Endothelial cell of umbilical vein (primary cell): ENCODE results near the gene LMNA. TPM values are rescaled to one million over a fixed set of nuclear protein-coding genes. Genes with fewer than 3 reads are reported as not detected.
A peak's percentile ranks its signal among the peaks of the same experiment; 100 is the strongest.

Experiments used
- BruUV-seq: library from RNA; stranded (reverse); fragments of 400-500 nt; replicated peaks from 2 replicates; lab custom pipeline; 2021; lab: Mats Ljungman, UMichigan
- CTCF ChIA-PET: fragments of 300-600, 350-600 bp; sonication (Branson Sonifier 250); formaldehyde crosslinking; loops from one replicate; lab custom pipeline; 2021; ENCODE audit warnings: antibody characterized with exemption, inconsistent platforms; lab: Charles Lee
- POLR2A ChIA-PET: fragments of 300-600, 350-600 bp; sonication (Branson Sonifier 250); formaldehyde crosslinking; loops from one replicate; lab custom pipeline; 2021; ENCODE audit warnings: antibody characterized with exemption, inconsistent platforms; lab: Charles Lee
- DNase-seq: peaks from one replicate; pipeline ENCODE4 v3.0.0-alpha.2; 2011; ENCODE audit warnings: low read depth, low spot score
- FAIRE-seq: peaks from 2 replicates; lab custom pipeline; 2011; peaks lifted over from hg19 to GRCh38; lab: Jason Lieb, UNC
- H2AFZ ChIP-seq: 2 replicates; pipeline ENCODE4 v1.6.0; 2012; ENCODE audit warnings: low read depth, low read length, control low read depth, inconsistent platforms
- H3K27ac ChIP-seq: 2 replicates; pipeline ENCODE4 v1.5.1; 2011; ENCODE audit warnings: low read depth, mild to moderate bottlenecking, control low read depth, low read length, moderate library complexity; ENCODE audit not compliant: insufficient read depth
- H3K27me3 ChIP-seq, 2 experiments: 2 replicates each; pipeline versions ENCODE4 v1.6.0 to v1.6.1; 2011; ENCODE audit warnings: low read length in 2 of 2, mixed read lengths in 1 of 2; ENCODE audit not compliant: control insufficient read depth in 2 of 2, insufficient read depth in 2 of 2
- H3K36me3 ChIP-seq, 2 experiments: 2 replicates in 1 of 2; 3 replicates in 1 of 2; pipeline ENCODE4 v1.5.1; 2011; ENCODE audit warnings: low read length in 2 of 2, mild to moderate bottlenecking in 1 of 2, moderate library complexity in 1 of 2; ENCODE audit not compliant: control insufficient read depth in 2 of 2, insufficient read depth in 2 of 2; ENCODE audit errors: extremely low read depth in 1 of 2
- H3K4me1 ChIP-seq: 3 replicates; pipeline ENCODE4 v1.5.1; 2011; ENCODE audit warnings: mild to moderate bottlenecking, low read length; ENCODE audit not compliant: control insufficient read depth, insufficient read depth; ENCODE audit errors: extremely low read depth
- H3K4me2 ChIP-seq: 2 replicates; pipeline ENCODE4 v1.6.1; 2011; ENCODE audit warnings: low read length, control low read depth, mixed read lengths; ENCODE audit not compliant: insufficient read depth
- H3K4me3 ChIP-seq, 3 experiments: fragments of 200-600 bp in 1 of 3; sonication (generic), shearing (Covaris generic) in 1 of 3; replicated peaks in 1 of 3; 2 replicates each; pipeline ENCODE4 v1.5.1; 2011 to 2016; ENCODE audit warnings: control low read depth in 3 of 3, low read length in 3 of 3, mild to moderate bottlenecking in 2 of 3, inconsistent platforms in 1 of 3, low read depth in 1 of 3, moderate library complexity in 1 of 3; ENCODE audit not compliant: insufficient read depth in 1 of 3
- H3K79me2 ChIP-seq: 2 replicates; pipeline ENCODE4 v1.6.0; 2012; ENCODE audit warnings: low read length, inconsistent platforms; ENCODE audit not compliant: control insufficient read depth, insufficient read depth
- H3K9ac ChIP-seq: replicated peaks from 2 replicates; pipeline ENCODE3; 2011; ENCODE audit warnings: low read length, control low read depth; ENCODE audit not compliant: insufficient read depth; ENCODE audit errors: extremely low read depth
- H3K9me1 ChIP-seq: replicated peaks from 3 replicates; pipeline ENCODE4 v1.6.0; 2011; ENCODE audit warnings: mild to moderate bottlenecking, low read length; ENCODE audit not compliant: control insufficient read depth, insufficient read depth; ENCODE audit errors: extremely low read depth
- H3K9me3 ChIP-seq: replicated peaks from 2 replicates; pipeline ENCODE4 v1.5.1; 2012; ENCODE audit warnings: low read length, inconsistent platforms; ENCODE audit not compliant: control insufficient read depth, insufficient read depth
- H4K20me1 ChIP-seq: replicated peaks from 2 replicates; pipeline ENCODE3; 2011; ENCODE audit warnings: mild to moderate bottlenecking, low read length; ENCODE audit not compliant: control insufficient read depth, insufficient read depth; ENCODE audit errors: extremely low read depth
- EZH2 ChIP-seq: IDR thresholded peaks from 2 replicates; pipeline ENCODE4 v1.6.1; 2012; ENCODE audit warnings: borderline replicate concordance, low read depth, mild to moderate bottlenecking, moderate library complexity, low read length, inconsistent platforms; ENCODE audit not compliant: severe bottlenecking
- FOS ChIP-seq: IDR thresholded peaks from 2 replicates; pipeline ENCODE4 v1.6.1; 2011; ENCODE audit warnings: mild to moderate bottlenecking, low read length, moderate library complexity, borderline replicate concordance; ENCODE audit not compliant: insufficient read depth
- GATA2 ChIP-seq: IDR thresholded peaks from 2 replicates; pipeline ENCODE4 v1.7.0; 2011; ENCODE audit warnings: low read depth, mild to moderate bottlenecking, moderate library complexity, mixed read lengths, low read length; ENCODE audit not compliant: insufficient read length, insufficient read depth
- MYC ChIP-seq: IDR thresholded peaks from one replicate; pipeline ENCODE4 v1.6.1; 2011; ENCODE audit warnings: mild to moderate bottlenecking, low read depth, low read length
- POLR2A ChIP-seq: IDR thresholded peaks from 2 replicates; pipeline ENCODE4 v1.6.1; 2012; ENCODE audit warnings: low read depth, mild to moderate bottlenecking, control low read depth, low read length
- POLR2AphosphoS5 ChIP-seq: IDR thresholded peaks from 2 replicates; pipeline ENCODE4 v1.6.1; 2012; ENCODE audit warnings: low read depth, mild to moderate bottlenecking, control low read depth, low read length, moderate library complexity; ENCODE audit not compliant: insufficient read depth
- dilution Hi-C: fragments of 300-500 bp; cut with MboI; formaldehyde crosslinking; loops from one replicate; pipeline ENCODE4 v1.15.0; 2019; ENCODE audit warnings: low sequenced_read_pairs; ENCODE audit not compliant: extremely low pct_ligation_motif_present
- intact Hi-C: fragments of 100-400 bp; cut with micrococcal nuclease; formaldehyde crosslinking; loops from one replicate; pipeline ENCODE4 v1.10.0; 2022
- polyA plus RNA-seq, 4 experiments: library from polyadenylated mRNA; depleted of rRNA in 3 of 4; stranded (reverse) in 3 of 4; unstranded in 1 of 4; fragments of >200 nt; gene quantifications; 2 replicates each; pipeline versions ENCODE4 v1.2.1 to v1.2.3, GENCODE V29; 2011 to 2012; ENCODE audit warnings: missing spikeins in 1 of 4
- total RNA-seq: library from RNA; stranded (reverse); gene quantifications from 2 replicates; pipeline ENCODE4 v1.2.3, GENCODE V29; 2021
- TF ChIP-seq, protein P1 (sequence below), 2 donors: IDR thresholded peaks; 1 replicate in 1 of 2; 2 replicates in 1 of 2; pipeline ENCODE4 v1.5.1; 2011; ENCODE audit warnings: low read length in 2 of 2, mild to moderate bottlenecking in 2 of 2, moderate library complexity in 2 of 2, control low read depth in 1 of 2, inconsistent platforms in 1 of 2, low read depth in 1 of 2; ENCODE audit not compliant: insufficient read depth in 1 of 2; ENCODE audit errors: extremely low read depth in 1 of 2
- TF ChIP-seq, protein P2 (sequence below): IDR thresholded peaks from 2 replicates; pipeline ENCODE4 v1.6.1; 2011; ENCODE audit not compliant: insufficient read depth, insufficient read length

LMNA gene
- total and polyA plus RNA-seq, 2 donors (not counting 3 experiments of a cell fraction or from before 2014, with no cell fraction given), result 371 to 742 TPM

DNA sequence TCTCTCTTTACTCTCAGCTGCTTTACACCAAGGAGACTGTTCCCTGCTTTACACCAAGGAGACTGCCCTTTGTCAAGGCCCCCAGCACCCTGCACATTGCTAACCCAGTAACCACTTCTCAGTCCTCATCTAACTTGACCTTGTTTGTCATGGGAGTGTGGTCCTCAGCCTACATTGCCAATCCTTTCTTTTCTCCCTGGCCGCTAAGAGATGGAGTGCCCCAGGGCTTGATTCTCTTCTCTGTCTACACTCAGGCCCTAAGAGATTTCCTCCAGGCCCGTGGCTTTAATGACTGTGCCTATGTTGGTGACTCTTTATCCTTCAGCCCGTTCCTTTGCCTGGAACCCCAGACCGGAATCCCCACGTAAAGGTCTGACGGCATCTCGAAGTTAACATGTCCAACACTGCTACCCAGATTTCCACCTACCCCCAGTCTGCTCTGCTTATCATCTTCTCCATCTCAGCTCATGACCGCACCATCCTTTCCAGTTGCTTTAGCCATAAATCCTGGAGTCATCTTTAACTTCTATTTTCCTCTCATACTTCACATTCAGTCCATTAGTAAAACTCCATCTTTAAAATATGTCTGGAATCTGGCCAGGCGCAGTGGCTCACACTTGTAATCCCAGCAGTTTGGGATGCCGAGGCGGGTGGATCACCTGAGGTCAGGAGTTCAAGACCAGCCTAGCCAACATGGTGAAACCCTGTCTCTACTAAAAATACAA is 29.4 kb downstream of the LMNA start:
- TF ChIP-seq FOS (no peak), EZH2 (no peak), POLR2AphosphoS5 (no peak), POLR2A (no peak), GATA2 (no peak), MYC (no peak)
- TF ChIP-seq, protein P1, sequence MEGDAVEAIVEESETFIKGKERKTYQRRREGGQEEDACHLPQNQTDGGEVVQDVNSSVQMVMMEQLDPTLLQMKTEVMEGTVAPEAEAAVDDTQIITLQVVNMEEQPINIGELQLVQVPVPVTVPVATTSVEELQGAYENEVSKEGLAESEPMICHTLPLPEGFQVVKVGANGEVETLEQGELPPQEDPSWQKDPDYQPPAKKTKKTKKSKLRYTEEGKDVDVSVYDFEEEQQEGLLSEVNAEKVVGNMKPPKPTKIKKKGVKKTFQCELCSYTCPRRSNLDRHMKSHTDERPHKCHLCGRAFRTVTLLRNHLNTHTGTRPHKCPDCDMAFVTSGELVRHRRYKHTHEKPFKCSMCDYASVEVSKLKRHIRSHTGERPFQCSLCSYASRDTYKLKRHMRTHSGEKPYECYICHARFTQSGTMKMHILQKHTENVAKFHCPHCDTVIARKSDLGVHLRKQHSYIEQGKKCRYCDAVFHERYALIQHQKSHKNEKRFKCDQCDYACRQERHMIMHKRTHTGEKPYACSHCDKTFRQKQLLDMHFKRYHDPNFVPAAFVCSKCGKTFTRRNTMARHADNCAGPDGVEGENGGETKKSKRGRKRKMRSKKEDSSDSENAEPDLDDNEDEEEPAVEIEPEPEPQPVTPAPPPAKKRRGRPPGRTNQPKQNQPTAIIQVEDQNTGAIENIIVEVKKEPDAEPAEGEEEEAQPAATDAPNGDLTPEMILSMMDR (IDR thresholded peaks at IDR 0.05; ENCODE audit: extremely low read depth in 1 of 2, insufficient read depth in 1 of 2, low read depth in 1 of 2, low read length in 2 of 2), result no peak
- TF ChIP-seq, protein P2, sequence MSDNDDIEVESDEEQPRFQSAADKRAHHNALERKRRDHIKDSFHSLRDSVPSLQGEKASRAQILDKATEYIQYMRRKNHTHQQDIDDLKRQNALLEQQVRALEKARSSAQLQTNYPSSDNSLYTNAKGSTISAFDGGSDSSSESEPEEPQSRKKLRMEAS, result no peak
- H2AFZ ChIP-seq, result no peak overlapping the region
- H3K4me3 ChIP-seq, result no peak overlapping the region
- peaks cover 3 to 8% of the 10 kb centered on the region in 2 experiments for H3K36me3 ChIP-seq
- no peaks in the 10 kb centered on the region for H3K79me2 ChIP-seq
- no peaks in the 10 kb centered on the region for H3K9me3 ChIP-seq
- ChIA-PET CTCF (interaction anchor here (1.1 to 14.2 kb wide), 4 partner anchors 48 to 176 kb away, joined by 3 to 489 read pairs (median 18); partner anchors contain the start of gene SLC25A44), POLR2A (no interaction called here)
- H3K27ac ChIP-seq, result no peak overlapping the region
- DNase-seq (no peak), FAIRE-seq (no peak)
- H3K4me1 ChIP-seq, result peaks cover 24% of the 10 kb centered on the region
- no peaks in the 10 kb centered on the region for H4K20me1 ChIP-seq
- no peaks in the 10 kb centered on the region for H3K27me3 ChIP-seq
- no peak overlapping the region for H3K4me2 ChIP-seq
- no peak overlapping the region for H3K9ac ChIP-seq
- no peaks in the 10 kb centered on the region for H3K9me1 ChIP-seq
- dilution Hi-C loops, result no loop called here
- BruUV-seq, result TSS peak; percentile 6
- intact Hi-C loops, result no loop called here
